Measurements from ENCODE around the gene PNPLA5. TPM values are rescaled to one million over a fixed set of nuclear protein-coding genes. Genes with fewer than 3 reads are reported as not detected.

The PNPLA5 gene
- total and polyA plus RNA-seq, 2 of the 8 experiments (the other 6 are each of a cell fraction or from before 2014, with no cell fraction given), result 3.9 to 6.8 TPM

DNA sequence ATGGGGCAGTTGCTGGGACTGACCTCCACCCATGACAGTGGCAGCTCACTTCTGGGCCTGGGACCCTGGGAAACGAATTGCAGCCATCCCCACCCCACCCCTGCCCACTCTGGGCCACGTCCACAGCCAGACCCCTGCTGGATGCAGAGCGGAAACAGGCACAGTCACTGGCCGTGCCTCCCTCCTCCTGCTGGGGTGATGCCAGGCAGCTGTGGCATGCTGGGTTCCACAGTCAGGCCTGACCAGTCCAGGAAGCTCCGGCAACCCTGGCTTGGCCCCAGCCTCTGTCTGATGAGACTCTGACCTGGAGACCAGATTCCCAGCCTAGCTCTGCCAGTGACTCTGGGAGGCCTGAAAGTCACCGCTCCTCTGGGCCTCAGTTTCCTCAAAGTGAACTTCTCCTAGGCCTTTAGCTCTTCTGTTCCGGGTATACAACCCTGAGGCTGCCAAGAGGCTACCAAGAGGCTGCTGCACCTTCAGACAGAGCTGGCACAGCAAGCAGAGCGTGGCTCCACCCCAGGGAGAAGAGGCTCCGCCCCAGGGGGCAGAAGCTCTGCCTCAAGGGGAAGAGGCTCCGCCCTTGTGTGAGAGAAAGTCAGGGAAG is 38.4 kb downstream of the PNPLA5 start:
- Histone ChIP-seq H3K79me2 (ENCODE audit: control insufficient read depth in 1 of 2, insufficient read depth in 2 of 2, low read length in 2 of 2) (peaks cover 0 to 71% of the 10 kb centered on the region in 2 experiments; a peak in 2 of 4 replicates), H3K4me2 (ENCODE audit: insufficient read depth in 1 of 2, low read depth in 2 of 2, low read length in 2 of 2) (no peak overlapping the region), H4K91ac (replicated peaks; ENCODE audit: insufficient read length, low read length) (no peak overlapping the region), H3K14ac (ENCODE audit: insufficient read length) (no peak overlapping the region), H3K4me1 (replicated peaks in 1 of 4; ENCODE audit: control insufficient read depth in 3 of 4, insufficient read depth in 4 of 4, low read length in 3 of 4) (peaks cover 0 to 10% (median under 1%) of the 10 kb centered on the region in 4 experiments; a peak in 6 of 7 replicates), H2AFZ (ENCODE audit: low read length) (no peak overlapping the region), H3K9ac (replicated peaks in 1 of 4; ENCODE audit: extremely low read depth in 1 of 4, low read depth in 3 of 4, low read length in 3 of 4) (no peak overlapping the region), H3K27ac (ENCODE audit: low read depth, low read length) (no peak overlapping the region), H3K56ac (replicated peaks; ENCODE audit: insufficient read length, low read depth, low read length) (no peak overlapping the region), H3K23me2 (ENCODE audit: low read depth, low read length) (peaks cover 4% of the 10 kb centered on the region; the same call in 1 of the 2 replicates), H3K18ac (ENCODE audit: extremely low read depth, low read length) (no peak overlapping the region; the same call in 1 of the 2 replicates), H3K4ac (replicated peaks; ENCODE audit: insufficient read length, low read depth, low read length) (no peak overlapping the region), H2BK20ac (ENCODE audit: low read length) (no peak overlapping the region), H2BK12ac (ENCODE audit: low read depth, low read length) (peak overlapping the region; percentile 97; the same call in 1 of the 2 replicates), H2BK5ac (ENCODE audit: low read depth, low read length) (no peak overlapping the region; the same call in 1 of the 2 replicates), H4K5ac (ENCODE audit: insufficient read length, low read depth, low read length) (no peak overlapping the region), H3K36me3 (ENCODE audit: control insufficient read depth in 2 of 4, insufficient read depth in 4 of 4, low read length in 3 of 4) (no peaks in the 10 kb centered on the region; a peak in 1 of 8 replicates), H4K8ac (ENCODE audit: extremely low read depth, insufficient read depth, low read length) (no peak overlapping the region), H4K20me1 (replicated peaks in 1 of 2; ENCODE audit: control insufficient read depth in 1 of 2, insufficient read depth in 2 of 2, low read length in 2 of 2) (peaks cover 7 to 11% of the 10 kb centered on the region in 2 experiments), H3K23ac (ENCODE audit: insufficient read length) (no peak overlapping the region), H3K4me3 (ENCODE audit: extremely low read depth in 1 of 4, insufficient read depth in 2 of 4, low read depth in 3 of 4, low read length in 4 of 4) (no peak overlapping the region), H3K79me1 (ENCODE audit: low read depth, low read length) (peaks cover 38% of the 10 kb centered on the region), H2BK15ac (ENCODE audit: low read length) (no peak overlapping the region; the same call in 1 of the 2 replicates), H2AK5ac (ENCODE audit: low read depth, low read length) (no peak overlapping the region; the same call in 1 of the 2 replicates), H3K27me3 (replicated peaks in 1 of 4; ENCODE audit: control insufficient read depth in 3 of 4, extremely low read depth in 1 of 4, insufficient read depth in 3 of 4, low read length in 3 of 4) (no peaks in the 10 kb centered on the region), H2BK120ac (replicated peaks; ENCODE audit: low read depth, low read length) (no peak overlapping the region), H3K9me3 (ENCODE audit: insufficient read depth in 2 of 2, low read depth in 1 of 2, low read length in 1 of 2) (peaks cover 0 to 8% of the 10 kb centered on the region in 2 experiments; a peak in 1 of 4 replicates)
- DNase-seq (ENCODE audit: low read depth in 1 of 2, low spot score in 2 of 2) (no peak), FAIRE-seq (no peak)
- WGBS, 2 experiments (ENCODE audit: extremely low coverage in 1 of 2, insufficient coverage in 1 of 2, insufficient read length in 1 of 2, insufficient replicate concordance in 2 of 2, low coverage in 1 of 2, low lambda C conversion rate in 2 of 2, missing lambda C conversion rate in 1 of 2), result 89% methylated on average over 10 of the region's 10 CpGs; no CpG with 5 or more reads in 1 of the 2 experiments
- POLR2A ChIA-PET (ENCODE audit: partially characterized antibody), result interaction anchor here (1.0 to 2.0 kb wide), 6 partner anchors 8 to 30 kb away, joined by 3 to 7 read pairs (median 4); partner anchors contain the start of gene SULT4A1
- CTCF ChIA-PET (ENCODE audit: partially characterized antibody), result interaction anchor here (0.6 to 3.7 kb wide), 9 partner anchors 9 to 674 kb away, joined by 3 to 24 read pairs (median 5); no protein-coding TSS in a partner anchor
- TF ChIP-seq BCL11A (IDR thresholded peaks at IDR 0.05; ENCODE audit: low read depth in 2 of 2, low read length in 2 of 2) (no peak), BRCA1 (IDR thresholded peaks at IDR 0.05; ENCODE audit: low read depth, low read length) (no peak), MAFK (IDR thresholded peaks at IDR 0.05; ENCODE audit: low read depth, low read length) (no peak), ASH2L (IDR thresholded peaks at IDR 0.05; ENCODE audit: low read length) (no peak), BACH1 (IDR thresholded peaks at IDR 0.05; ENCODE audit: low read length) (no peak), TEAD4 (IDR thresholded peaks at IDR 0.05; ENCODE audit: low read depth, low read length) (no peak), SP4 (IDR thresholded peaks at IDR 0.05; ENCODE audit: low read length) (no peak), SIX5 (IDR thresholded peaks at IDR 0.05; ENCODE audit: low read depth, low read length) (no peak), POLR2A (IDR thresholded peaks at IDR 0.05; ENCODE audit: control extremely low read depth in 1 of 2, low read depth in 2 of 2, low read length in 2 of 2) (no peak)
- TF ChIP-seq, protein P1, sequence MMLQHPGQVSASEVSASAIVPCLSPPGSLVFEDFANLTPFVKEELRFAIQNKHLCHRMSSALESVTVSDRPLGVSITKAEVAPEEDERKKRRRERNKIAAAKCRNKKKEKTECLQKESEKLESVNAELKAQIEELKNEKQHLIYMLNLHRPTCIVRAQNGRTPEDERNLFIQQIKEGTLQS (IDR thresholded peaks at IDR 0.05; ENCODE audit: insufficient read depth, low read depth, low read length), result no peak
